NT2/D1 (cell line): ENCODE measurements around the gene ITGA5.

ENCODE experiments used
- SUZ12 ChIP-seq: IDR thresholded peaks from 2 replicates; pipeline ENCODE4 v1.6.1; 2011; ENCODE audit not compliant: insufficient read length, insufficient read depth; ENCODE audit errors: extremely low read depth
- YY1 ChIP-seq: IDR thresholded peaks from 2 replicates; pipeline ENCODE4 v1.6.1; 2011; ENCODE audit not compliant: insufficient read length, insufficient read depth
- ZNF274 ChIP-seq: IDR thresholded peaks from 2 replicates; pipeline ENCODE4 v1.6.1; 2011; ENCODE audit warnings: mild to moderate bottlenecking, low read depth, low read length

- TF ChIP-seq YY1 (no peak), ZNF274 (no peak), SUZ12 (no peak)
Observed at GRCh38 chr12:54432815-54433164, 13.7 kb upstream of the ITGA5 start.
